Measurements from ENCODE around the gene ROPN1L.

The ROPN1L gene

GRCh38 chr5:10457682-10458574, 16.2 kb downstream of the ROPN1L start:
- DNase-seq (ENCODE audit: low spot score), result no peak

- no peak for DNase-seq (ENCODE audit: low spot score)
These were observed 17.7 kb downstream of the ROPN1L start for GRCh38 chr5:10459080-10460055.

- DNase-seq (ENCODE audit: low spot score), result no peak
These were observed 18.7 kb downstream of the ROPN1L start for GRCh38 chr5:10460252-10460906.

DNA sequence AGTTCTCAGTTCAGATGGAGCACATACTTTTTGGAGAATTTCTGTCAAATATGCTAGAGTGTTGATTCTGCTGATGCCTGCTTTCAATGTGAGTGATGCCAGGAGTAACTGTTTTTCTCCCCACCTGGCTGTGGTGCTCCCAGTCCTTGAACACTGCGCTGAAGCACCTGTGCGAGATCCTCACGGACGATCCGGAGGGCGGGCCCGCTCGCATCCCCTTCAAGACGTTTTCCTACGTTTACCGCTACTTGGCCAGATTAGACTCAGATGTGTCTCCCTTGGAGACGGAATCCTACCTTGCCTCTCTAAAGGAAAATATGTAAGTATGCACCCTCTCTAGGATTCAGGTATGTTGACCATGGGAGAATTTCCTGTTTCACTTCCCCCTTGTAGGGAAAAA, 19.4 kb downstream of the ROPN1L start:
- no peak for DNase-seq (ENCODE audit: low spot score)

- no peak for DNase-seq (ENCODE audit: low spot score)
These were observed 20.4 kb downstream of the ROPN1L start for GRCh38 chr5:10461904-10462555.

DNA sequence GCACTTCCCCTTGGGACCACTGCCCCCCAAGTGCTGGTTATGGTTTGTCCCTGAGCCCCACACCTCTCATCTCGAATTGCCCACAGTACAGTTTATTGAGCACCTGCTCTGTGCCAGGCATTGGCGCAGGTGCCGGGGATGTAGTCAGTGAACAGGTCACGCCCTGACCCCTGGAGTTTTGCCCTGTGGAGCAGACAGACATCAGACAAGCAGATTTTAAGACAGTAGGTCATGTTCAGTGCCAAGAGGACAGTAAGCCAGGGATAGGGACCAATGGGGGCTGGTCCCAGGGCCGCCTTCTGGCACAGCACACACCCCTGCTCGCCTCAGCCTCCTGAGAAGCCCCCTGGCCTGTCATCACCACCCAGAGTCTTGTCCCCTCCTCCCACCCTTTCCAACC, 21.9 kb downstream of the ROPN1L start:
- DNase-seq (ENCODE audit: low spot score), result no peak

- DNase-seq (ENCODE audit: low spot score), result no peak
These were observed 22.5 kb downstream of the ROPN1L start for GRCh38 chr5:10464173-10464572.

GRCh38 chr5:10465726-10466125, 24.0 kb downstream of the ROPN1L start:
- no peak for DNase-seq (ENCODE audit: low spot score)

- no peak for DNase-seq (ENCODE audit: low spot score)
These were observed 24.9 kb downstream of the ROPN1L start for GRCh38 chr5:10466446-10467073.

GRCh38 chr5:10467281-10468198, 25.9 kb downstream of the ROPN1L start:
- no peak for DNase-seq (ENCODE audit: low spot score)

GRCh38 chr5:10468256-10468655, 26.6 kb downstream of the ROPN1L start:
- DNase-seq (ENCODE audit: low spot score), result no peak

GRCh38 chr5:10469253-10470050, 27.8 kb downstream of the ROPN1L start:
- DNase-seq (ENCODE audit: low spot score), result no peak

DNA sequence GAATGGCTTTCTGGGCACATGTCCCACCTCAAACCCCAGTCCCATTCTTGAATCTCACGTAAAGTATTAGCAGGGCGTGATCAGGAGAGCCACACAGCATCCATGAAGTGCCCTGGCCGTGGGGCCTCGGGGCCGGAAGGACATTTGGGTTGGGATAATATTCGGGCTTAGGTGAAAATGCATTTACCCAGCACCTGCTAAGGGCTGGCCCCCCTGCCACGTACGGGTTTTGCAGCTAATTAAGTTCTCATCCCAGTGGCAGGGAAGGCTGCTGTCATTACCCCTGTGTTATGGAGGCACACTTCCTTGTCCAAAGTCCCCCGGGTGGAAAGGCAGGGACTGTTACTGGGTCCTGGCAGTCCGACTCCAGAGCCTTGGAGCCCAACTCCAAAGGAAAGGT, 29.0 kb downstream of the ROPN1L start:
- no peak for DNase-seq (ENCODE audit: low spot score)

- no peak for DNase-seq (ENCODE audit: low spot score)
These were observed 30.0 kb downstream of the ROPN1L start for GRCh38 chr5:10471677-10472076.

- DNase-seq (ENCODE audit: low spot score), result no peak
These were observed 32.9 kb downstream of the ROPN1L start for GRCh38 chr5:10474521-10475075.

DNA sequence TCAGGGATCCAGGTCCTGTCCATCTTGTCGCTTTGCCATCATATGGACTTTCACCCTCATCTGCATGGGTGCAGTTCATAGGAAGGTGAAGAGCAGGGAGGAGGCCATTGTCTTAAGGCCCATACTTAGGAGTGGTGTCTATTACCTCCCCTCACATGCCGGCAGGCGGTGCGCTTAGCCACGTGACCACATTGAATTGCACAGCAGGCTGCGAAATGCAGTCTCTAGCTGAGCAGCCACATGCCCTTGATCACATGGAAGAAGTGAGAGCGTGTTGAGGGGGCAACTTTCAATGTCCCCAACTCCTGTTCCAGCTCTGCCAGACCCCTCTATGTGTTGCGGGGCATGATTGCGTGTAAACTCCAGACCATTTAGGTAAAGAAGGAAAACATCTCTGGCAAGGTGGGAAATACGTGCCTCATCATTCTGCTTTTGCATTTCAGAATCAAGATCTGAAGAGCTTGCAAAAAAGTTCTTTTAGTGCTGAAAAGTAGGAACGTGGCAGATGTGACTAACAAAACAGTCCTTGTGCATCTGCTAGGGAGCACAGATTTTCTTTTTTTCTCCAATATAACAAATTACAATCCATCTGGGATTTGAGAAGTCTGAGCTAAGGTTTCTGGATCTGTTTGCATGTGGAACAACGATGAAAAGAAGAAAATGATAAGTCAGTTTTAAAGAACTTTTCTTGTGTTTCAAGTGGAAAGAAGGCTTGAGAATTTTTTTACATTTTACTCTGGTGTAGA, 34.4 kb downstream of the ROPN1L start:
- no peak for DNase-seq (ENCODE audit: low spot score)

GRCh38 chr5:10476878-10477277, 35.2 kb downstream of the ROPN1L start:
- DNase-seq (ENCODE audit: low spot score), result no peak

DNA sequence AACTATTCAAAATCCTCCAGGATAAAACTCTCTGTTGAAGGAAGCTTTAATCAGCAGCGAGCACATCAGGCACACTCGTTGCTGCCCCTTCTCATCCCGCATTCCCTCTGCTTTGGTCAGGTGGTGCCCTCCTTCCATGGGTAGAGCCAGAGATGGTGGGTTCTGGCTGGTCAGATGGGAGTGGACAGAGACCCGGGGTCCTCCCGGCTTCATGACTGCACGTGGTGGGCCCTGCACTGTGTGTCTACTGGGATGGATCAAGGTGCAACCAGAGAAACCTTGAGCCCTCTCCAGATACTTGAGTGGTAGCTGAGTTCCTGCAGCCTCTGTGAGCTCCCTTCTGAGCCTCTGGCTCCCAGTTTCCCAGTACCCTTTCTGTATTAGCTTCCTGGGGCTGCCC, 36.3 kb downstream of the ROPN1L start:
- DNase-seq (ENCODE audit: low spot score), result no peak
